Stimulated activated naive CD4-positive, alpha-beta T cell treated with Interleukin-2 at 50 U/mL for 16 hours (primary cell): ENCODE measurements around the gene ACTL10.

Experiments
- DNase-seq: peaks from one replicate; lab custom pipeline; 2025; lab: John Stamatoyannopoulos, UW

Gene ACTL10

DNA sequence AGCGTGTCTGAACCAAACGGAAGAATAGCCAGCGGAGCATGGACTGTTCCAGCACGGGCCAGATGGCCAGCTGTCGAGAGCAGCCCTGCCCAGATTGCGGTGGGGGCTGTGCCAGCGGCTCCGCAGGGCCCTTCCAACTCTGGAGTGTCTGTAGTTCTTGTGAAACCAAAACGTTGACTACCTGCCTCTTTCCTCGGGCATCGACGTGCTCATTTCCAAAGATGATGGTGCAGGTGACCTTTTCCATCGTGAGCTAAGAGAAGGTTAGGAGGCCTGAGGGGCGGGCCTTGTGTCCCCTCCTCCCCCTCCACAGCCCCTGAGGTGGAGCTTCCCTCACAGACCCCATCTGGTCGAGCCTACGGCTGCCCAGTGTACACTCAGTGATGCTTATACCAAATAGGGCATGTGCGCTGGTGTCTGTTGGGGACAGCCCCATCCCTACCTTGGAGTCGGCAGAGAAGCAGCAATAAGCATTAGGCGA, 17.5 kb upstream of the ACTL10 start:
- no peak for DNase-seq

DNA sequence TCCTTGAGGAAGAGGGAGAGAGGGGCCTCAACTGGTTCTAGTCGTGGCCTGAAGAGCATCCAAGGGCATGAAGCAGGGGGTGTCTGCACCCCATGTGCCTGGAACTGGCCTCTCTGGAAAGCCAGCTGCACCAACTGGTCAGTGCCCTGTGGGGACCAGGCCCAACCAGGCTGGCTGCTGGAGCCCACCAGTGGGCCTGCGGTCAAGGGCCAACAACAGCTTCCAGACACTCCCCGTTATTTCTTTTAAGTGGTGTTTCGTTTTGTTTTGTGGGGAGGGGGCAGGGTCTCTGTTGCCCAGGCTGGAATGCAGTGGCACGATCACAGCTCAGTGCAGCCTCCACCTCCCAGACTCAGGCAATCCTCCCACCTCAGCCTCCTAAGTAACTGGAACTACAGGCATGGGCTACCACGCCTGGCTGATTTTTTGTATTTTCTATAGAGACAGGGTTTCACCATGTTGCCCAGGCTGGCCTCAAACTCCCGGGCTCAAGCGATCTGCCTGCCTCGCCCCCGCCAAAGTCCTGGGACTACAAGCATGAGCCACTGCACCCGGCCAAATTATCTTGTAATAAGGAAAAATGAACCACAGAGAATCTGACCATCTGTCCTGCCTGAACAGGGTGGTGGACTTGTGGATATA, 16.5 kb upstream of the ACTL10 start:
- no peak for DNase-seq

DNA sequence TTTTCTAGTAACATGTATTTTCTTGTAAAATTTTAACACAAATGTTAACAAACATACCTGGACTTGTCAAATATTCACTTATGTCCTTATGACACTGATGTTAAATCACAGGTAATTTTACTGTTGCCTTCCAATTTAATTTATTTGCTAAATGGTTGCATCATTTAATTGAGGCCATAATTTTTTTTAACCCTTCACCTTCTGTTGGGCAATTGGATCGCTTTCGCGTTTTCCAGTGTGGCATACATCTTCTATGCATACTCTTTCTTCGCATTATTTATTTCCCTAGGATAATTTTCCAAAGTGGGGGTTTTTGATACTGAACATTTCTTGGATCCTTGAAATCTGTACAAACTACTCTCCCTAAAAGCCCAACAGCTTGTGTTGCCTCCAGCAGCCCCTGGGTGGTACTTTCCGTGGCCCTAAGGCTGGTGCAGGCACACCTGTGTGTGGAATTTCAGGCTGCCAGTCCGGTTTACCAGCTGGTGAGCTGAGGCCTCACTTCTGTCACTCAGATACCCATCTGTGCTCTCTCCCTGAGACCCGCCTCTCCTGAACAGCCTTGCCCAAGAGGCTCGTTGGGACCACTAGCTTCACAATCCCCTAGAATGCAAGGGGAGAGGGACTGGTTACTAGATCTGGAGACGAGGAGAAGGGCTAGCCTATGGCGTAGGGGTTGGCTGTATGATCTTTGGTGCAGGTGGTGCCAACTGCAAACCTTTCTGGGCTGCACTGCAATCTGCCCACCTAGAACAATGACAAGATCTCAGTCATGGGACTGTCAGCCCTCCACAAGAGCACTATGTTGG, 15.8 kb upstream of the ACTL10 start:
- DNase-seq = no peak

DNA sequence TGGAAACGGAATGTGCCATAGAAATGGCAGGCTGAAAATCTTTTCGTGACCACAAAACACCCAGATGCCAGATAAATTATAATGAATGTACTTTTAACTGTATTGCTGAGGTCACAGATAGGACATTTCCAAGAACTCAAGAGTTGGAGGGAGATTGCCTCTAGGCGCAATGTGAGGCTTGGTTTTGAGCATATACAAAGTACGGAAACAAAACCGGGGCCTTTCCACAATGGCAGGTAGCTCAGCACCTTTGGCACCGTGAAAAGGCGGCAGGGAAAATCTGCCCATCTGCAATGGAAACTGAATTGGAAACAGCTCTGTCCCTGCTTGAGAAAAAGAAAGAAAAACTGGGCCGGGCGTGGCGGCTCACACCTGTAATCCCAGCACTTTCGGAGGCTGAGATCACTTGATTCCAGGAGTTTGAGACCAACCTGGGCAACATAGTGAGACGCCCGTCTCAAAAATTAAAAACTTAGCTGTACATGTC, 15.1 kb upstream of the ACTL10 start:
- no peak for DNase-seq

DNA sequence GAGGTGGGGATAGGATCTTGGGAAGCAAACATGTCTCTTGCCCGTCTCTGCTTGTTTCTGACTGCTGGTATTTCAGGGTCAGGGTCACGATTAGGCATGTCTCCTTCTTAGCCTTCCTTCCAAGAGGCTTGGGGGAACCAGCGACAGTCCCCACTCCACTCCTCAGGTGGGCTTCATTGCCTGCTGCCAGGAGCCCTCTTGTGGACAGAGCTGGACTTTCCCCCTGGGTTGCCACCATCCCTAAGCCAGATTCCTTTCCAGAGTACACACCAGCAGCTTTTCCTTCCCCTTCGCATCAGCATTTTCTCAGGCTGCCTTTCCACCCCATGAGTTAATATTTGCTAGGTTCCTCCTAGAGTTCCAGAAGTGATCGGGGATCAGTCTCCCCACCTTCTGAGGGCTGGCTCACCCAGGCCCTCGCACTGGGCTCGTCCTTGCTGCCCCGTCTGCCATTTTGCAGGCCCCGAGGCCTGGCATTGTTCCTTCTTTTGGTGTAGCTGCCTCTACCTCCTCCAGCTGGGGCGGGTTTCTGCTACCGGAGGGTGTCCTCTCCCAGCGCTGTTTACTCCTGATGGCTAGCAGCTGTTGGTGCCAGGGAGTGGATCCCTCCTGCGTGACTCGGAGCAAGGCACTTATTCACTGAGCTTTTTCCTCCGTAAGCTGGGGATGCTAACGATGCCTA, 13.4 kb upstream of the ACTL10 start:
- no peak for DNase-seq

DNA sequence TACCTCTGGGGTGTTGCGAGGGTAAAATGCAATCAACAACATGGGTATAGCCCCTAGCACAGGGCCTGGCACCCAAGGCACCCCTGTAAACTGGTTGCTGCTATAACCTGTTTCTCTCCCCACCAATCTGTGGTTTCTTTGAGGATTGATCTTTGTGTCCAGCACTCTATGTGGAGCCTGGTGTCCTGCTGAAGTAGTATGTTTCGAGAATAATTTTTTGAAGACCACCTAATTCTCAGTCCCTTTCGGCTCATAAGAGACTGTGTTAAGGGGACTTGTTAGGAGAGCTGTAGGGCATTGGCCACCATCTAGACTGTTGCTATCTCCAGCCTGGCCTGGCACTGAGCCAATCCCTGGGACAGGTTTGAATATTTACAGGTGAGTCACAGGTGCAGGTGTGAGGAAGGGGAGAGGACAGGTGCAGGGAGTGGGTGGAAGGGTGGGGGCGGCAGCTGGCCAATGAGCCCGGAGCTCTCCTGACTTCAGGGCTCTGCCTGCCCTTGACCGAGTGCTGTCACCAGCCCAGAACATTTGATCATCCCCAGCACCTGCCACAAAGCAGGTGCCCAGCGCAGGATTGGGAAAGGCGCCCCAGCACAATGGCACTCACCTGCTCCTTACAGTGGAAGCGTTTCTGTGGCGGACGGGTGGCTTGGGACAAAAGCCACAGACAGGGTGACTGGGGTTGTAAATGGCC, 12.7 kb upstream of the ACTL10 start:
- DNase-seq = no peak

DNA sequence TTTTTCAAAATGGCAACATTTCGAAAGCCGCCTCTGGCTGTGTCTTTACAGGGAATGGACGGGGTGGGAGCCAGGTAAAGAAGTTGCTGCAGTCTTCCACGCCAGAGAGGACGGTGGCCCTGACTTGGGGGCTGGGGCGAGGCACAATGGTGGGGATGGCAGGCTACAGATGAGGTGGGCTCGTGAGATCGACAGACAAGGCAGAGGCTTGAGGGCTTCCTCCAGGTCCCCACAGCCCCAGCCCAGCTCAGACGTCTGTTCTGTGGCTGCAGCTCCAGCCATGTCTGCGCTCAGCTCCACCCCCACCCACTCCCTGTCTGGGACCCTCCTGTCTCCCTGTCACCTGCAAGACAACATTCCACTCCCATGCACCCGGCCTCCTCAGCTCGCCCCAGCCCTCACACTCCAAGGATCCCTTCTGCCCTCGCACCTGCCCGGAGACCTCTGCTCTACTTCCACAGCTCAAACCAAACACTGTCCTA, 12.0 kb upstream of the ACTL10 start:
- no peak for DNase-seq

DNA sequence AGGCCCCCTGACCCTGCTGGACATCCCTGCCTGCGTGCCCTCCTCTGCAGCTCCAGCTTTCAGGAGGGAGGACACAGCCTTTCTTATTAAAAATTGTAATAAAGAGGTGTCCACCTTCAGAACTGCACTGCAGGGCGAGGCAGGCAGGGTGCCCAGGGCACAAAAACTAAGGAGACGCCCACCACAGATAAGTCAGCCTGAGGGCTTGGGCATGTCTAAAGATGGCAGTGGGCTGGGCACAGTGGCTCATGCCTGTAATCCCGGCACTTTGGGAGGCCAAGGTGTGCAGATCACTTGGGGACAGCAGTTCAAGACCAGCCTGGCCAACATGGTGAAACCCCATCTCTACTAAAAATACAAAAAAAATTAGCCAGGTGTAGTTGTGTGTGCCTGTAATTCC, 11.6 kb upstream of the ACTL10 start:
- DNase-seq = no peak

DNA sequence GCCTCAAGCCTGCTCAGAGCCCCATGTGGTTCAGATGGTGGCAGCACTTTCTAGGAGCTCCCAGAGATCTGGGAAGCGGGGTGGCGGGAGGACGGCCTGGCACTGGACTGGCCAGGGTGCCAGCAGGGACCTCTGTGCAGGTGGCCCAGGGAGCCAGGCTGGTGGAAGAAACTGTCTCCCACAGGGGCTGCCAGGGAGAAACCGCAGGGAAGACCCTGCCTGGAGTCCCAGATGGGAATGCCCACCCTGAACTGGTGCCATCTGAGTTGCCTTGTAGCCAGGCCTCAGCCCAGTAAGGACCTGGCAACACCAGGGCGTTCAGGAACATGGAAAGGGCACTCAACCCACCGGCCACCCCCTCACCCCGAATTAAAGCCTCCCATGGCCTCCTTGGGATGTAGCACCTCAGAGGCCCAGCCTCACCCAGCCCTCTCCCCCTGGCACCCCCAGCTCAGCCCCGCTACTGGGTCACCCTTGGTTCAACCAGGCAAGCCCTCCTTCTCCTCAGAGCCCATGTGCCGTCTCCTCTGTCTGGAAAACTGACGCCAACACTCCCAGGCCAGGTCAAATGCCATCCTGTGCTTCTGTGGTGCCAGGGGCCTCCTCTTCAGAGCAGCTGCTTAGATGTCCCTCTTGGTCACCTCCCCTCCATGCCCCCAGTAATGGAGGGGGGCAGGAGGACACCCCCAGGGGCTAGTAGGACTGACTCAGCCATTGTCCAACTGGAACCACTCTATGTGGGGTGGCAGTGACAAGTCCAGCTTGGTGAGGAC, 10.5 kb upstream of the ACTL10 start:
- DNase-seq = no peak

DNA sequence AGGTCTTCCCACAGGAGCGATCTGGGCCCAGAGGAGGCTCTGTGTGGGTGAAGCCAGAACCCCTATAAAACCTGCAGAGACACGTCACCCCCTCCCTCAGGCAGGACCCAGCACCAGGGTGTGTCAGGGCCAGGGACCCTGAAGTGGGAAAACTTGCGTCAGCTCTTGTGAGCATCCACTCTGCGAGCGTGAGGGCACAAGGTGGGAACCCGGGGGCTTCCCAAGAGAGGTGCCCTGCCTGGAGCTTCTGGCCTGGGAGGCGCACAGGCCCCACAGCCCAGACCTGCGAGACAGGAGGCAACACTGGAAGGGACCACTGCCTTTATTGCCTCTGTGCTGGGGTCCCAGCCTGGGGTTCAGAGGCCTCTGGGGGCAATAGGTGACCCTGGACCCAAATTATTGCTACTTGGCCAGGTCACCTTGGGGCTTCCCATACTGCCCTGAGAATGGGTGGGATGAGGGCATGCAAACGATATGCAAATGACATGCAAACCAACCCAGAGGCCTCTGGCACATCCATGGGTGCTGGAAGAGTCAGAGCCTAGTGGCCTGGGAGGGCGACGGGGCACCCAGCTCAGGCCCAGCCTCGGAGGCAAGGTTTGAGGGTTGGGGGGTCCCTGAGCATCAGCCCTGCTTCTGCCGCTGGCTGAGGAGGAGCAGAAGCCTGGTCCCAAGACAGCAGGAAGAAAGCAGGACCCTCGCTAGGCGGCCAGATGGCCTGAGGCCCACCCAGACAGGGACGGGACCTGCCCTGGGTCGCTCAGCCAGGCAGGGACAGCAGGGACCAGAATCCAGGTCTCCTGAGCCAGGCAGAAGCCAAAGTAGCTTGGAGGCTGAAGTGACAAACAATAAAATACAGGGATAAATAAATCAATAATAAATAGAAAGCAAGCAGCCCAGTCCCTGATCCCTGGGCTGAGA, 9.7 kb upstream of the ACTL10 start:
- no peak for DNase-seq

DNA sequence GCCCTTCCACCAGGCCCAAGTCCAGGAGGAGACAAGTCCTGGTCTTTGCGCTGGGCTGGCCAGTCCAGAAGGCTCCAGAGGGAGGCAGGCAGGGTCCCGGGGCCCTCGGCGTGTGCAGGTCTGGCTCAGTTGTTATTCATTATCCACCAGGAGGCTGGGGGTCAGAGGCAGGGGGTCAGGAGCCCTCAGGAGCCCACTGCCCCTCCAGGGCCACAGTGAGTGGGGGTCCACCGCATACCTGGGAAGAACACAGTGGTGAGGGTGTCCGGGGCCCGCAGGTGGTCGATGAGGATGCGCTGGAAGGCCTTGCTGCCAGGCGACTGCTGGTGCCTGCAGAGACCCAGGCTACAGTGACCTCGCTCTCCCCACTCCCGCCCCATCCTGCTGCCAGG, 9.0 kb upstream of the ACTL10 start:
- DNase-seq = no peak

DNA sequence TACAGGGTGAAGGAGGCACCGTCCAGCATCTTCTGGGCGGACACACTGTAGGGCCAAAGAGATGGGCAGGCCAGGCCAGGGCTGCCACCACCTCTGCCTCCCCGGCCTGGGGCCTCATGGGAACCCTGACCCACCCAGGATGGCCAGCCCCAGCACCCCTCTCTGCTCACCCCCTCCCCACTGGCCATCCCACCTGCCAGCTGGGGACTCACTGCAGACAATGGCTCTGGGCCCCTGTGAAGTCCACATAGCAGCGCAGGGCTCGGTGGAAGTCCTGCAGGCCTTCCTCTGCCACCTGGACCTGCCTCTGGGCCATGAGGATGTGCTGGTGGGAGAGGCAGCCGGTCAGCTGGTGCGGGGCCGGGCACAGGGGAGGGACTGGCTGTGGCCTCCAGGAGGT, 8.2 kb upstream of the ACTL10 start:
- no peak for DNase-seq

DNA sequence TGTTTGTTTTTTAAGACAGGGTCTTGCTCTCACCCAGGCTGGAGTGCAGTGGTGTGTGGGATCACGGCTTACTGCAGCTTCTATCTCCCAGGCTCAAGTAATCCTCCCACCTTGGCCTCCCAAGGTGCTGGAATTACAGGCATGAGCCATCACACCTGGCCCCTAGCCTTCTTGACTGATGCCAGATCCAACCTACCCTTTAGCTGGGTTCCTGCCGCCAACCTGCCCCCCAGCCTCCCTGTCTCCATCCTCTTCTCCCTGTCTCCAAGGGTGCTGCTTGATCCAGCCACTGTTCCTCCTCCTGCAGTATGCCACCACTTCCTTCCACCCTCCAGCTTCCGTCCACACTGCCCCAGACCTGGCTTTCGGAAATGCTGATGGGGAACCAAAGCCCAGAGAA, 7.8 kb upstream of the ACTL10 start:
- DNase-seq = no peak

DNA sequence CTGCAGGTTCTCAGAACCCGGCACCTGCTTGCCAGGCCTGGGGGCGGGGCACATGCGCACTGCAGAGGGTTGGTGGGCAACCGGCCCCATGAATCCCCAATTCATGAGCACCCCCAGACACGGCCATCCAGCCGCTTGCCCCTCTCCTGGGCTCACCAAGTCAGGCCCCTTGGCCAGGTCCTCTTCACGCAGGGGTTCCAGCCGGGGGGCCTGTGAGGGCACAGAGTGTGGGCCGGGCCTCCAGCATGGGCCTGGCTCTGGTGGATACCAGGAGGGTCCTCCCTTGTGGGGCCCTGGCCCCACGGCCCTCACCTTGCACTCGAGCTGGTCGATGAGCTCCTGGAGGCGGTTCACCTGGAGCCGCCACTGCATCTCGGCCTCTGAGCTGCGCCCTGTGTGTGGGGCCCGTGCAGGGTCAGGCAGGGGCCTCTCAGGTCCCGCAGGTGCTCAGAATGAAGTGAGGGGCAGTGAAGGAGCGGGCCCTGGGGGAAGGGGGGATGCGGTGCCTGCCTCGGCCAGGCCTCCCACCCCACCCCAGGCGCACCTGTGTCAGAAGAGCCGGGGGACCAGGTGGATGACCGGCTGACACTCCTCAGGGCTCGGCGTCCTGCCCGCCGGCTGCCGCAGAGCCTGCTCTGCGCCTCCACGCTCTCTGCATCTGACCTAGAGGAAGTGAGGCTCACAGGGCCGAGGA, 7.3 kb upstream of the ACTL10 start:
- no peak for DNase-seq

DNA sequence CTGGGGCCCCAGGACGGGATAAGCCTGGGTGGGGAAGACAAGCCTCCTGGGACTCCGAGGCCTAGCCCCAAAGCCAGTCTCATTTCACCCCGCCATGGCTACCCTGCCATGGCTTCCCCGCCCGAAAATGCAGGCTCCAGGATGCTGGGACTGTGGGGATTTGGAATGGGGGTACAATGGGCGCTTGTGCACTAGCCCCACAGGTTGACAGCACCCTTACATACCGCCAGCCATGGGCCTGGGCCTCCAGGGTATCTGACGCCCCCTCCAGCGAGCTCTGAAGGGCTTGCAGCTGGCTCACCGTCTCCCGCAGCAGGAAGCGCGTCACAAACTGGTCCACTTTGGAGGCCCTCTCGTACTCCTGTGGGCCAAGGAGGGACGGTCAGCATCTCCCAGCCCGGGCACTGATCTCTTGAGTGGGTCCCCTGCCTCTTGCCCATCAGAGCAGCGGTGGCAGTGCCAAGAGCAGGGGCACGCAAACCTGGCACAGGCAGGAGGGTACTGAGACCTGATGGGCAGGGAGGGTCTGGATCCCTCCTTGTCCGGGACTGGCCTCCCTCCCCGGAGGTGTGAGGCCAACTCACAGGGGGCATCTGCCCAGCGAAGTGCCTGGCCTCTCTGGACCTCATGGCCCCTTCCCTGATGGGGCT, 6.6 kb upstream of the ACTL10 start:
- no peak for DNase-seq

DNA sequence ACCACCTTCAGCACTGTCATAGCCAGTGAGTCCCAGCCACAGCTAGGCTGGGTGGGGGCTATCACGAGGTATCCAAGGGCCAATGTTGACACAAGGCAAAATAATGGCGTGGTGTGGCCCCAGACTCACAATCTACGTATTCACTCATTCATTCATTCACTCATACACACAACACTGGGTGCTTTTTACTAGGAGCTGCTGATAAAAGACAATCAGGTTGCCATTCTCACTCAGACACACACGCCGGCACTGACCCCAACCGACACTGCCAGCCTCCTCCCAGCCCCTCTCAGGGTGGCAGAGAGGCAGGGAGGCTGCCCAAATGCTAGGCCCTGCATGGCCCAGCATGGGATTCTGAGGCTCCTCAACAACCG, 6.1 kb upstream of the ACTL10 start:
- DNase-seq = no peak

DNA sequence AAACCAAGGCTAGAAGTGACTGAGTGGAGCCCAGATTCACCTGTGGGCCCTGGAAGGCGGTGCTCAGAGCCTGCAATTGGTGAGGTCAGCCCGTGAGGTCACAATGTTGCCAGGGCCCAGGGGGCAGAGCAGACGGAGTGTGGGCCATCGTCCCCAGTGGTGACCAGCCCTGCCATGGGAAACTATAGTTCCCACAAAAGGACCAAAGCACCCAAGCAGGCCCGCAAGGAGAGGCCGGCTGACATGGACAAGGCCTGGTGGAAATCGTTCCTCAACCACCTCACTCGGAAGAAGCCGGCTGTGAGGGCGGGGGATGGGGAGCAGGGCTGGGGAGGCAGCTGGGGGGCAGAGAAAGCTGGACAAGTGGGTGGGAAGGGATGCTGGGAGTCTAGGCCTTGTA, 4.6 kb upstream of the ACTL10 start, which contains the start of gene C20orf144:
Gene C20orf144, plus strand, starts transcription at position 156 of the 400 bp plus-strand sequence. Its CDS starts 19 bp downstream, at position 175.
- DNase-seq = no peak

DNA sequence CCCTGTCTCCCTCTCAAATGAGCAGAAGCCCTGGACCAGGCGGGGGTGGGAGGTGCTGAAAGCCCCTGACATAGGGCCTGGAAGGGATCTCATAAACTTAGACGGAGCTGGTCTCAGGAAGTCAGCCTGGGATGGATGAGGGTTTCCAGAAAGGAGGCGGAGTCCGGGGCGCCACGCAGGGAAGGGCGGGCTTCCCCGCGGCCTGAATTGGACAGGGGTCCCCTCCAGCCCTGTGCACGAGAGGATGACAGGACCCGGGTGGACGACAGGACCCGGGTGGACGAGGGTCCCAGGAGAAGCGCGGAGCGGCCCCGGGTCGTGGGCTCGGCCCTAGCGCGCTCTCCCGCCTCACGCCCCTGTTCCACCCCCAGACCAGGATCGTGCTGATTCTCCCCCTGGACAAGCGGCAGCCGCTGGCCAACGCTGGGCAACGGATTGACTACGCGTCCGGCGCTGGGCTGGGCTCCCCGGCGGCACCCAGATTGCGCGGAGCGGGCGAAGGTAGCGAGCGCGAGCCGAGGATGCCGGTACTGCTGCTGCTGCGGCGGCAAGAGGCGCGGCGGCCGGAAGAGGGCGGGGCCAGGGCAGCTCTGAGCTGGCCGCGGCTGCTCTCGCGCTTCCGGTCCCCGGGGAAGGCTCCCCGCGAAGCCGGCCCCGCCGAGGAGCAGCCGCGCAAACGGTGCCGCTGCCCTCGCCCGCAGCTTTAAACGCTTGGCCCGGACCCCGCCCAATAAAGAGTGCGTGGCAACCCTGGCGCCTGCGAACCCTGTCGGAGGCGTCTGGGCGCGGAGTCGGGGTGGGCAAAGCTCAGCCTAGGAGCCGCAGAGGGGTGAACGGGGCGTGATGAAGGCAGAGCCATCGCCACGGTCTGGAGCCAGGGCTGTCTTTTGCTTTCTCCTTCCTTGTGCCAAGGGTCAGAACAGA, 3.3 kb upstream of the ACTL10 start:
- DNase-seq = peak; percentile 84
